Fibroblast of skin of right biceps (primary cell): ENCODE results near the gene KCNG4.

ENCODE experiments used
- DNase-seq: peaks from one replicate; pipeline ENCODE4 v3.0.0-alpha.2; 2013

Gene KCNG4

DNA sequence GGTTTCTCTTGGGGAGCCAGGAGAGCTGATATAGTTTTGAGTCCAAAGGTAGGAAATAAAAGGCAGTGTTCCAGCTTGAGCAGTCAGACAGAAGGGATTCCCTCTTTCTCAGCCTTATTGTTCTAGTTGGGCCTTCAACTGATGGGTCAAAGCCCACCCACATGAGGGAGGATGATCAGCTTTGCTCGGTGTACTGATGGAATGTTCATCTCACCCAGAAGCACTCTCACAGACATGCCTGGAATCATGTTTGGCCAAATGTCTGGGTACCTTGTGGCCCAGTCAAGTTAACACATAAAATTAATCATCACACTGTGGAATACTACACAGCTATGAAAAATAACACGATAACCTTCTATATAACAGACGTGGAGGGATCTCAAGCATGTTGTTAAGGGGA, 23.1 kb upstream of the KCNG4 start:
- DNase-seq, result no peak

DNA sequence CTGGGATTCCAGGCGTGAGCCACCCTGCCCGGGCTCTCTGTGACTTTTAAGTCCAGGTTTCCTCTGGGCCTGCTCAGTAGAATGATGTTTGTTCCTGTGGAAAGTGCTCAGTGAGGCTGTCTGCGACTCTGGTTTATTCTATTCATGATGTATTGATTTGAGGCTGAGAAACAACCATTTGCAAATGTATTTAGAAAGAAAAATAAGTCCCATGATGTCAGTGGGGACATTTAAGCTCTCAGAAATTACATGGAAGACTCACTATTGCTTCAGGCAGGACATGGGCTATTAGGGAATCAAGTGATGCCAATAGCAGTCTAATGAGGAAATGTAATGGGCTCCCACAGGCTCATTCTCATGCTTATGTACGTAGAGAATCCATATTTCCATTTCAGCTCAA, 22.2 kb upstream of the KCNG4 start:
- DNase-seq, result no peak

DNA sequence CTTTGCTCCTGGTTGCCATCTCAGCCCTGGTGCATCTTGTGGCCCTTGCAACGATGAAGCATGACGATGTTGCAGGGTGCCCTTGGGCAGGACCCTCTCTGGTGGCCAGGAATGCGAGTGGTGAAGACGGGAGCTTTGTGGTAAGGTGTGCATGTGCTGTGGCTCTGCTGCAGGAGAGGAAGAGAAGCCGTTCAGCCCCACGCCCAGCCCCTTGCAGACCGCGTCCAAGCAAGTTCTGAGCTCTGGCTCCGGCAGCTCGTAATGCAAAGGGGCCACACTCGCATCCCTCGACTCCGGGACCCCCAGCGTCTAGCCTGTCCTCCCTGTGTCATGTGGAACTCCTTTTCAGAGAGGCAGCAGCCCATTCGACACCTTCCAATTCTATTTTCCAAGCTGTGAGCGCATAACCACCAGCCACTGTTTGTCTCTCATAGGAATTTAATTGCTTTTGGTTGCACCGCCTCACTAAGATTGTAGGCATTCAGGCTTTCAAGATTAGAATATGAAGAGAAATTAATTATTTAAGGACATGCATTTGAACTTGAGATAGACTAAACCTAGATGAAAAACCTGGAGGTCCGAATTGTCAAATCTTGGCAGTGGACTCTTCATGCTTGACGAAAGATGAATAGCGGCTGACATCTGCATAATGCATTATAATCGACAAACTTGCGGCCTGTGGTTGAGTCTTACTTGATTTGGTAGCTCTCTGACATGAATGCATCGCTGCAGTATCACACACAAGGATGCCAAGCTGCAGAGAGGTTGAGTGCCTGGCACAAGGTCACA, 21.1 kb upstream of the KCNG4 start:
- DNase-seq, result no peak

DNA sequence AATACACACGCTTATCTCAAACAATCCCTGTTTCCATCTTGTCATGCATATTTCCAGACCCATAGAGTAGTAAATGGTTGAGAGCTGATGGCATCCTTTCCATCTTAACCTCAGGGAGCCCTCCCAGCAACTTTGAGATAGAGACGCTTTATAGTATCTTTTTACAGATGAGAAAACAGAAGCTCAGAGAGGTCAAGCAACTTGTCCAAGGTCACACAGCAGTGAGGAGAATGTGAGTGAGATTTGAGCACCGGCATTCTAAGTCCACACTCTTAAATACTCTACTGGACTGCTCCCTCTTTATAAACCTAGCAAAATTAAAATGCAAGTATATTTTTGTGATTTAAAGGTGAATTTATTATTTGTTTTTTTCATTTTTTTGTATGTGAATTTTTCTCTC, 19.9 kb upstream of the KCNG4 start:
- no peak for DNase-seq

DNA sequence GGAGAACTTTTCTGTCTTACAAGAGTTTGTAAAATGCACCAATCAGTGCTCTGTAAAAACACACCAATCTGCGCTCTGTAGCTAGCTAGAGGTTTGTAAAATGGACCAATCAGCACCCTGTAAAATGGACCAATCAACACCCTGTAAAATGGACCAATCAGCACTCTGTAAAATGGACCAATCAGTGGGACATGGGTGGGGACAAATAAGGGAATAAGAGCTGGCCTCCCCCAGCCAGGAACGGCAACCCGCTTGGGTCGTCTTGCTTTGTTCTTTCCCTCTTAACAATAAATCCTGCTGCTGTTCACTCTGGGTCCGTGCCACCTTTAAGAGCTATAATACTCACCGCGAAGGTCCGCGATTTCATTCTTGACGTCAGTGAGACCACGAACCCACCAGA, 18.5 kb upstream of the KCNG4 start:
- DNase-seq, result no peak

DNA sequence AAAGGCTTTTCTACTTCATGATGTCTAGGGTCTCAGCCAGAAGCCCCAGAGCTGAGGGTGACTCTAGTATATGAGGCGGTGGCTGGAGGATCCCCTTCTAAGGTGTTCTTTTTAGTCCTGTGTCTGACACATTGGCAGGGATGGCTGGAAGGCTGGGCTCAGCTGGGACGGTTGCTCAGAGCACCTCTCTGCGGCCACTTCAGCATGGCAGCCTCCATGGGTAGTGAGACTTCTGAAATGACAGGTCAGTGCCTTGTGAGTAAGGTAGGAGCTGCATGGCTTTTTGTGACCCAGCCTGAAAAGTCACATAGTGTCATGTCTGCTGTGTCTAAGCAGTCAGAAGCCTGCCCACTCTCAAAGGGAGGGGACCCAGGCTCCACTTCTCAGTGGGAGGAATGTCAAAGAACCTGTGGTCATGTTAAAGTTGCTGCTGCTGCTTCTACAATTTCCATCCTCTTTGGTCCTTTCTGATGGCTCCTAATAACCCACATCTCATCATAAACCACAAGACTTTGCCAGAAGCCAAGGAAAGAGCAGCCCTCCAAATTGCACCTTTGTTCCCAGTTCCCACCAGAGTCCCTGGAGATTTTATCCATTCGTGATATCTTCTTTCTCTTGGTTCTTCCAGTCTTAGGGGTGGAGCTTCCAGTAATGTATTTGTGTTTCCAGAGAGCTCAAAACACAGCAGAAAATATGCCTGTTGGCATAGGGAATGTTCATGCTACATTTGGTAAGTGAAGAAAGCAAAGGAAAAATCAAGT, 15.4 kb upstream of the KCNG4 start:
- DNase-seq, result no peak

DNA sequence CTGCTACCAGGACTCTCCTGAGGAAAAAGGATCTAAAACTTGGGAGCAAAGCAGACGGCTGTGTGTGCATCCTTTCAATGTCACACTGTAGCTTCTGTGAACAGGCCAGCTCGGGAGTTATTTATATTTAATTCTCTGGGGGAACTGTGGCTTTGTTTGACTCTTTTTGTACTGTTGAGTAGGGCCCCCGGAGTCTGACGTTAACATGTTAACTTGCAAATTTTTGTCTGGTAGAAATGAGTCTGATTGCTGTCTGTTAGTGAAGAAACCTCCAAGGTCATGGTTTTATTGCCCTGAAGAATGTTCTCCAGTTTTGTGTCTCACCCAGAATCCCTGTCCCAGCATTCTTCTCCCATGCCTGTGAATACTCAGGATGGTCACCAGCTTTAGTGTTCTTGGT, 14.2 kb upstream of the KCNG4 start:
- DNase-seq, result no peak

DNA sequence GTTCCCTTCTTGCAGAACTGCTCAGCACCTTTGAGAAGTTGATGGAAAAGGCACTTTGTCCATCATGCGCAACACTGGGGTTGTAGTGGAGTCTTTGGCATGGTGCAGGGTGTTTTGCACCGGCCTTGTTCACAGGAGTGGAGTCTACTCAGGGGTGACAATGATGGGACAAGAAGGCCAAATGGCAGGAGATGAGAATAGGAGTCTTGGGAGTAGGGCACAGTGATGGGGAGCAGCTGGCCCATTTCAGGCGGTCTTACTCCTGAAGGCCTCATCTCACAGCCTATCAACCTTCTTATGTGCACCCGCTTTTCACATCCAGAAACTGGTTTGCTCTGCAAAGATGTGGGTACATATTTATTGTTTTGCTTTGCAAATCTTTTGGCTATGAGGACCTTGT, 13.4 kb upstream of the KCNG4 start:
- no peak for DNase-seq

DNA sequence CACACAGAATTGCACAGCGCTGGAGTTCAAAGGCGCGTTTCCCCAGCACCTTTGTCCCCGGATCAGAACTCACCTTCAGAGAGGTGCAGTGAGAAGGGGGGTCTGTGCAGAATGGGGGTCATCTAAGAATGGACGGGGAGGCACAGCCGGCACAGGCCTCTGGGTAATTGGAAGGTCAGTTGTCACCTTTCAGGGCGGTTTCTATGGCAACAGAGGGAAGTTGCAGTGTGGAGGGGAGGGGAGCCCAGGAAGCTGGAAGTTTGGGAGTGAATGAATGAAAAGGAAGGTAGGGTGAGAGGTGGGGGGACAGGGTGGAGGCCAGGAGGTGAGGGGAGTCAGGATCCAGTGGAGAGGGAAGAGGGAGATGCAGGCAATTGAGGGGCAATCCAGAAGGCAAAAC, 12.4 kb upstream of the KCNG4 start:
- no peak for DNase-seq

DNA sequence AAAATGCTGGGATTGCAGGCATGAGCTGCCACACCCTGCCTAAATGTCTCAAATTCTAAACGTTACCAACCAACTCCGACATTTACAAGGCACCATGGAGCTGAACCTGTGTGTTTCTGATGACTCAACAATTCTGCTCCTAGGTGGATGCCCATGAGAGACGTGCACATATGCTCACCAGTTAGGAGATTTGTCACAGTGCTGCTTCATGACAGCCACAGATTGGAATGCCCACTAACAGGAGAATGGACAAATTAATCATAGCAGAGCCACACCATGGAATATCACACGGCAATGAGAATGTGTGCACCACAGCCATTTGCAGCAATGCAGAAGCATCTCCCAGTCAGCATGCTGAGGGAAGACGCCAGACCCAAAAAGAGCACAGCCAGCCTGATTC, 8.0 kb upstream of the KCNG4 start:
- peak; percentile 43 for DNase-seq

DNA sequence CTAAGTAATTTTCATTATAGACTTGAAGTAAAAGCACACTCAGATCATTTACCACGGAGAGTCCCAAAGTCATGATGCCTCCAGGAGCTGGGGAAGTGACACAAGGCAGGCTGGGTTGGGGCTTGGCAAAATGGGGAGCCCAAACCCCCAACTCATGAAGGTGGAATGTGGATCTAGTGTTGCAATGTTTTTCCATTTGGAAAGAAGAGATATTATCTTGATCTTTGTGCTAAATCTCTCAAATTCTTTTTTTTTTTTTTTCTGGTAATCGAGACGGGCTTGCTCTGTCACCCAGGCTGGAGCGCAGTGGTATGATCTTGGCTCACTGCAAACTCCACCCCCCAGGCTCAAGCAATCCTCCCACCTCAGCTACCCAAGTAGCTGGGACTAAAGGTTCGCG, 7.5 kb upstream of the KCNG4 start:
- DNase-seq, result no peak

DNA sequence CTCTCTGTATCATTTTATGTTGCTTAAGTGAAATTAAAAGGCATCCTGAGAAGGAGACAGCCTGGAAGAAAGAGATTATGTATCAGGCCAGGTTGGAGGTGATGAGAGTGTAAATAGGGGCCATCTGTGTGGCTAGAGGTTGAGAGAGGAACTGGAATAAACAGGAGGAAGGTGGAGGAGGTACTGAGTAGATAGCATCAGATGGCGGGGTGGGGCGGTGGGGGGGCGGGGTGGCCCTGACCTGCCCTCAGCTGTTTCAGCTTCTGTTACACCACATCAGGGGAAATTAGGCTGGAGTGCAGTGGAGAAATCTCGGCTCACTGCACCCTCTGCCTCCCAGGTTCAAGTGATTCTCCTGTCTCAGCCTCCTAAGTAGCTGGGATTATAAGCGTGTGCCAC, 6.9 kb upstream of the KCNG4 start:
- no peak for DNase-seq

DNA sequence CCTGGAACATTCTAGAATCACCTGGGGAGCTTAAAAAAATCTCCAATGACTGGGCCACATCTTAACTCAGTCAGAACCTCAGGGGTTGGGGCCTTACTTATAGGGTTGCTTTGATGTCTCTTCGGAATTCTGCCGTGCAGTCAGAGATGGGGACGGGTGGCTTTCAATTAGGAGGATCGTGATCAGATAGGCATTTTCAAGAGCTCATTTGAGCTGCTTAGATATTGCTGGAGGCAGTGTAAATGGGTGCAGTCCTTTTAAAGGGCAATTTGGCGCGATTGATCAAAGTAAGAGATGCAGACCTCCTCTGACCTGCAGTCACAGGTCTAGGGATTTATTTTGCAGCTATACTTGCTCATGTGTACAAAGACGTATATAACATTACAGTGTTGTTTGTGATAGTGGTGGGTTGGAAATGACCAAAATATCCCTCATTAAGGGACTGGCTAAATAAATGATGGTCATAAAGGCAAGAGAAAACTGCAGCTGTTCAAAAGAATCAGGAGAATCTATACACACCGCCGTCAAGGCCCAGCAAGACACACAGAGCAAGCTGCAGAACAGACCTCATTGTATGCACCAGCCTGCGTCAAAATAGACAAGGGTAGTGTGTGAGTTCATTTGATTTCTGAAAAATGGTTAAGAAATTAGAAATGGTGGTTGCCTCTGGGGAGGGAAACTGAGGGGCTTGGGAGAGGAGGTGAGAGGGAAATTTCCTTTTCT, 6.3 kb upstream of the KCNG4 start:
- DNase-seq, result no peak

DNA sequence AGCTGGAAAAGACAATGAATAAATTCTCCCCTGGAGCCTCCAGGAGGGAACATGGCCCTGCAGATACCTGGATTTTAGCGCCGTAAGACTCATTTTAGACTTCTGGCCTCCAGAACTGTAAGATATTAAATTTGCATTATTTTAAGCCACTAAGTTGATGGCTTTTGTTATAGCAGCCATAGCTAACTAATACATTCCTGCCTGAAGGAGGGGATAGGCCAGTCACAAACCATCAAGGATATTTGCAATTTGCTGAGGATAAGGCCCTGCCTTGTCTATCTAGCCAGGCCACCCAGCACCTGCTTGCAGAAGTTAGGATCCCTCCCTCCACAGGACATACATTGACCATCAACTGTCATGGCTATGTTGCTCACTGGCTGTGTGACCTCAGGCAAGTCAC, 4.9 kb upstream of the KCNG4 start:
- no peak for DNase-seq

DNA sequence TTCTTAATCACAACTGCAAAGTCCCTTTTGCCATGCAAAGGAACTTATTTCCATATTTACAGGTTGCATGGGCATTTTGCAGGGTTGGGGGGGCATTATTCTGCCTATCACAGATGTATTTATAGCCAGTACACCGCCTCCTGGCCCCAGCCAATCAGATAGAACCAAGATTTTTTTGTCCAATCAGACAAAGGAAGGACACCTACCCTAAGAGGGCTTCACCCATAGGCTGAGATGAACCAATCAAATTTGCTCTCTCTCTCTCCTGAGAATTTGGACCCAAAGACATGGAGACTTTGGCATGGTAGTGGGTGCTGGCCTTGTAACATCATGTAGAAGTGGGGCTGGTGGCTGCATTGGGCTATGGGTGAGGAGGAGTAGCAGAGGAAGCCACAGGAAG, 3.9 kb upstream of the KCNG4 start:
- DNase-seq, result no peak

DNA sequence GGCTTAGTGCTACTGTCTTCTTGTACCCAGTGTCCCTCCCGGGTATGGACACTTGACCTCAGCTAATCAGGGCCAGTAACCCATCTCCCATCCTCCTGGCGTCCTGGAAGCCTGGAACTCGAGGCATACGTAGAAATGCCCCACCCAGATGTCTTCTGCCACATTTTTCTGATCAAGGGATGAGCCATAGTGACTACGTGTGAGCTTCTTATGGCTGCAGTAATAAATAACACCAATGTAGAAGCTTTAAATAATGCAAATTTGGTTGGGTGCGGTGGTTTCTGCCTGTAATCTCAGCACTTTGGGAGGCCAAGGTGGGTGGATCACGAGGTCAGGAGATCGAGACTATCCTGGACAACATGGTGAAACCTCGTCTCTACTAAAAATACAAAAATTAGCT, 3.0 kb upstream of the KCNG4 start:
- no peak for DNase-seq

DNA sequence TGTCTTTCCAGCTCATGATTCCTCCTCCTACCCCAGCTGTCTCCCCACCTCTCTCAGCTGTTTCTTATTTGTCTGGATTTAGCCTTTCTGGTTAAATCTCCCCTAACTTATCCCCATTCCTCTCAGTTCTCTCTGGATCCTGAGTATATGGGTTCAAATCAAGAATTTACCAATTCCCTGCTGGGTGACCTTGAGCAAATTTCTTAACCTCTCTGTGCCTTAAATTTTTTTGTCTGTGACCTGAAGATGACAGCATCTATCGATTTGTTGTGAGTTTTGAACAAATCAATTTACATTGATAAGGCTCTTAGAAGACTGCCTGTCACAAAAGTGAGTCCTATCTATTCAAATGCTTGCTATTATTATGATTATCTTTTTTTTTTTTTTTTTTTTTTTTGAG, 2.0 kb upstream of the KCNG4 start:
- DNase-seq, result no peak

DNA sequence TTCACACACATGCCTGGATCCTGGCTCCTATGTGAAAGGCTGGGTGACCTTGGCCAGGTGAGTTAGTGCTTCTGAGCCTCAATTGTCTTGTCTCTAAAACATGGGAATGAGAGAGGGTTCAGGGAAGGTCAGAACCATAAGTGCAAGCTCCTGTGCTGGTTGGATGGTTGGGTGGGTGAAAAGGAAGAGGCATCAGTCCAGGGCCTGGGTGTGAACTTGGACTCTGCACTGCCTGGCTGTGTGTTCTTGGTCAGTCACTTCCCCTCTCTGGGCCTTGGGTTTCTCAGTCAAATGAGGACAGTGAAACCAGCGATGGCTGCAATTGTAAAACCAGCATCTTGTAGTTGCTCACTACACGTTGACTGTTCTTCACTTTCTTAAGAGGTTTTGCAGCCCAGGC, 643 bp upstream of the KCNG4 start:
- no peak for DNase-seq

DNA sequence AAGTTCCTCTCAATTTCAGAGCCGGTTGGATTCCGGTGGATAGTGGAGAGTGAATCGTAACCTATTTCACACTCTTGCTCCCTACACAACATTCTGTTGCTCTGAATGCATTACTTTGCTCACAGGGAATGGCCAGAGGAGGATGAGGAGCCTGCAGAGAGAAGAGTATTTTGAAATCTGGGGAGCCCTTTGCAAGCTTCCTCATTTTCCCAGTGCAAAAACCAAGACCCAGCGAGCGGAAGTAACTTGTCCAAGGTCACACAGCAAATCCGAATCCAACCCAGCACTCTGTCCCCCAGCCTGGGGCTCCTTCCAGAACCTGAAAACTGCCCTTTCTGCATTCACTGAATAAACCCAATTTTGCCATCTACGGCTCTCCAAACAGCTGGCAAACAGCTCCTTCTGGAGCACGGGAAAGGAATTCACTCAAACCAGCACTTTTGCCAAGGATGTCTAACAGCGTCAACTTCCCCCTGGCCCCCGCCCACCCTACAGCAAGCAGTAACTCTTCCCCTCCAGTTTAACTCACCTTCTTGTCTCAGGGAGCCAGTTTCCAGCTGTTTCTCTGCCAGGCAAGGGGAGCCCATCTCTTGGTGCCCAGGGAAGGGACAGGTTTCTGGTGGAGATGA, 557 bp downstream of the KCNG4 start:
- DNase-seq, result no peak

DNA sequence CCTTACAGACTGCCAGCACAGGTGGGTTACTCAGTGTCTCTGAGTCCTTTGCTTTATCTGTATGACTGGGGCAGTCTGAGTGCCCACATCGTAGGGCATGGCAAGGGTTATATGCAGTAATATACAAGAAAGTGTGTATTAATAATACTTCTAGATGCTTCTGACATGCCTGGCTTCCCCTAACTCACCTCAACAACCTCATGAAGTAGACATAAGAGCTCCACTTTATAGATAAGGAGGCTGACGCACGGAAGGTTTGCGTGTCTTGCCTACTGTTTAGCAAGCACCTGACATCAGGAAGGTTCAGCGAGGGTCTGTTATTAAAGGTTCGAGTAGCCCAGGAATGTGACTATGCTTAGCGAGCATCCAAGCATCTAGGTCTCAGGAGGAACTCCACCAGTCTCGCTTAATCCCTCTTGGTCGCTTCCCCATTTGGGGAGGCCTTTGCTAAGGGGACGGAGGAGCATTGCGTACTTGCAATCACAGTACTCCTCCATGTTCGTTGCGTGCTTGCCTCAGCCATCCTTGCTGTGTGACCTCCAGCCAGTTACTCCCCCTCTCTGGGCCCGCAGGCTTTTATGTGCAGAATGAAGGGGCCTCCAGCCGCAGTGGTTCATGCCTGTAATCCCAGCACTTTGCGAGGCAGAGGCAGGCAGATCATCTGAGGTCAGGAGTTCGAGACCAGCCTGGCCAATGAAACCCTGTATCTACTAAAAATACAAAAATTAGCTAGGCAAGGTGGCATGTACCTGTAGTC, 1.6 kb downstream of the KCNG4 start:
- DNase-seq, result no peak

DNA sequence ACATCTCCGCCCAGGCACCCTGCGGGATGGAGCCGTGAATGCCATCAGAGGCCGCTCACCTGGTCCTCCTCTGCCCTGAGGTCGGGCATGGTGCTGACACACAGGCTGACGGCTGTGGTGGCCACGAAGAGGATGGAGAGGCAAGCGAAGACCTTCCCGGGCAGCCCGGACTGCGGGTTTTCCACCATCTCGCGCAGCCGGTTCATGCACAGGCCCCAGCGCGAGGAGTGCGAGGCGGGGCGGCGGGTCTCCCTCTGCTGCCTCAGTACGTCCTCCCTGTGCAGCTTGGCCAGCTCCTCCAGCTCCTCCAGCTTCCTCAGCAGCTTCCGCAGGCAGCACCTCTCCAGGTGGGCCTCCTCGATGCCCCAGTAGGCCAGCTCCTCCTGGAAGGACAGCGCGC, 3.1 kb downstream of the KCNG4 start:
- no peak for DNase-seq

DNA sequence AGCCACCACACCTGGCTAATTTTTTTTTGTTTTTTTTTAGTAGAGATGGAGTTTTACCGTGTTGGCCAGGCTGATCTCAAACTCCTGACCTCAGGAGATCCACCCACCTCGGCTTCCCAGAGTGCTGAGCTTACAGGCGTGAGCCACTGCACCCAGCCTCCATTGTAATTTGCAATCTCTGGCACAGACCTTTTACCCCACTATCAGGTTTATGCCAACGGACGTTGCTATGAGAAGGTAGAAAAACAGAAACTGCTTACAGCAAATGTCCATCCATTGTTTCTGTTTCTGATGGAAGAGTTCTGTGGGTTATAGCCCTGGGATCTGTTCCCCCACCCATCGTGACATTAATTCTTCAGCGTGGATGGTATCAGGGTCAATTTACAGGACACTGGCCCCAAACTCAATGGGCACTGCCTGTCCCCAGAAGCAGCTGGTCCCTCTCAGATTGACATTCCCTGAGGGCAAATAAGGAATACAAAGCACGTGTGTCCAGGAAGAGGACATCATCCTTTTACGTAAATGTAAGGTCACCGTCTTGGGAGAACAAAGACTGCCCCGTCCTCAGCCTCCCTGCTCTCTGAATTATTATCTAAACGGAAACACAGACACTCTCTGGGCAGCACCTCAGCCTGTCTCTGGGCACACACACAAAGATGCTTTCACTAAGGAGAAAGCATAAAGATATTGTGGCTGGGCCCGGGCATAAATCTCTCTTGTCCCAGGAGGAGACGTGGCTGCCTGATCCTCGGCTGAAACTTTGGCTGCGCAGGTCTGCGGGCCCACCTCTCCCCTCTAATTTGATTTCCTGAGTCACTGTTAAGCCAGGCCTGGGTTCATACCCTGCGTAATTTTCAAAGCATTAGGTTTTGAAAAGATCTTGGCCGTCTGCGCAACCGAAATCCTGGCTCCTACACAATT, 5.2 kb downstream of the KCNG4 start:
- DNase-seq, result no peak
